OCI-LY1 (cell line): ENCODE data around the gene FBN2.

Experiments
- H2AFZ ChIP-seq: fragments of 200-600 bp; sonication (generic), shearing (Covaris generic); 2 replicates; pipeline ENCODE4 v1.6.0; 2014; ENCODE audit warnings: antibody characterized with exemption, mild to moderate bottlenecking, low read length
- H3F3A ChIP-seq: fragments of 200-600 bp; sonication (generic), shearing (Covaris generic); 2 replicates; pipeline ENCODE4 v1.6.0; 2014; ENCODE audit warnings: mild to moderate bottlenecking, antibody characterized with exemption, low read length, moderate library complexity; ENCODE audit not compliant: insufficient read depth
- H3K27ac ChIP-seq: fragments of 200-600 bp; sonication (generic); 2 replicates; pipeline ENCODE4 v1.5.1; 2014; ENCODE audit warnings: low read length, mixed run types, mild to moderate bottlenecking, low read depth; ENCODE audit not compliant: poor library complexity, severe bottlenecking
- H3K27me3 ChIP-seq: fragments of 200-600 bp; sonication (generic); 2 replicates; pipeline ENCODE4 v1.6.0; 2014; ENCODE audit warnings: antibody characterized with exemption, mild to moderate bottlenecking, low read length, moderate library complexity; ENCODE audit not compliant: insufficient read depth
- H3K36me3 ChIP-seq: fragments of 200-600 bp; sonication (generic); 2 replicates; pipeline ENCODE4 v1.6.1; 2014; ENCODE audit warnings: mild to moderate bottlenecking, antibody characterized with exemption, low read length, moderate library complexity, mixed read lengths; ENCODE audit not compliant: insufficient read depth
- H3K4me1 ChIP-seq: fragments of 200-600 bp; sonication (generic); 2 replicates; pipeline ENCODE4 v1.5.1; 2014; ENCODE audit warnings: mild to moderate bottlenecking, low read length, moderate library complexity; ENCODE audit not compliant: insufficient read depth, severe bottlenecking
- H3K4me2 ChIP-seq: fragments of 200-600 bp; sonication (generic), shearing (Covaris generic); 2 replicates; pipeline ENCODE4 v1.6.1; 2014; ENCODE audit warnings: low read length
- H3K4me3 ChIP-seq: fragments of 200-600 bp; sonication (generic); 2 replicates; pipeline ENCODE4 v1.5.1; 2014; ENCODE audit warnings: low read length, low read depth, mild to moderate bottlenecking, mixed read lengths; ENCODE audit not compliant: poor library complexity, severe bottlenecking
- H3K79me2 ChIP-seq: fragments of 200-600 bp; shearing (Covaris generic); 2 replicates; pipeline ENCODE4 v1.6.1; 2016; ENCODE audit warnings: mixed run types, low read length, mixed read lengths; ENCODE audit not compliant: insufficient read depth
- H3K9ac ChIP-seq: fragments of 200-600 bp; sonication (generic), shearing (Covaris generic); 2 replicates; pipeline ENCODE4 v1.6.1; 2014; ENCODE audit warnings: mild to moderate bottlenecking, low read length, mixed read lengths
- H3K9me2 ChIP-seq: fragments of 200-600 bp; sonication (generic), shearing (Covaris generic); 2 replicates; pipeline ENCODE4 v1.6.1; 2014; ENCODE audit warnings: low read depth, mild to moderate bottlenecking, low read length, mixed read lengths
- H3K9me3 ChIP-seq: fragments of 200-600 bp; shearing (Covaris generic); 2 replicates; pipeline ENCODE4 v1.6.1; 2014; ENCODE audit warnings: low read length, mixed read lengths
- H4K20me1 ChIP-seq: fragments of 200-600 bp; sonication (generic), shearing (Covaris generic); 2 replicates; pipeline ENCODE4 v1.6.0; 2016; ENCODE audit warnings: mild to moderate bottlenecking, low read length; ENCODE audit not compliant: insufficient read depth
- CTCF ChIP-seq: fragments of 200-600 bp; sonication (generic), shearing (Covaris generic); IDR thresholded peaks from 2 replicates; pipeline ENCODE4 v1.5.1; 2017; ENCODE audit warnings: mild to moderate bottlenecking, antibody characterized with exemption, low read length, moderate library complexity, mixed read lengths
- EZH2 ChIP-seq: fragments of 200-600 bp; sonication (generic), shearing (Covaris generic); IDR thresholded peaks from 2 replicates; pipeline ENCODE4 v1.8.0; 2017; ENCODE audit warnings: borderline replicate concordance, mixed run types, mild to moderate bottlenecking, antibody characterized with exemption, low read length, moderate library complexity, mixed read lengths

FBN2 gene

GRCh38 chr5:128273736-128274135, 264.3 kb downstream of the FBN2 start:
- no peak overlapping the region for H3K4me3 ChIP-seq
- H3K4me2 ChIP-seq, result no peak overlapping the region
- H2AFZ ChIP-seq, result no peak overlapping the region
- H3K9me2 ChIP-seq, result no peaks in the 10 kb centered on the region
- H3K27ac ChIP-seq, result no peak overlapping the region
- H3F3A ChIP-seq, result no peaks in the 10 kb centered on the region
- no peaks in the 10 kb centered on the region for H3K9me3 ChIP-seq
- H4K20me1 ChIP-seq, result no peaks in the 10 kb centered on the region
- H3K79me2 ChIP-seq, result no peaks in the 10 kb centered on the region
- TF ChIP-seq EZH2 (no peak), CTCF (no peak)
- H3K4me1 ChIP-seq, result no peaks in the 10 kb centered on the region
- no peak overlapping the region for H3K9ac ChIP-seq
- no peaks in the 10 kb centered on the region for H3K27me3 ChIP-seq
- H3K36me3 ChIP-seq, result no peaks in the 10 kb centered on the region

GRCh38 chr5:128271859-128272464, 266.1 kb downstream of the FBN2 start:
- Histone ChIP-seq H3K4me1 (no peaks in the 10 kb centered on the region), H4K20me1 (no peaks in the 10 kb centered on the region), H3K27ac (no peak overlapping the region), H3K79me2 (no peaks in the 10 kb centered on the region), H2AFZ (no peak overlapping the region), H3K4me2 (no peak overlapping the region), H3K9me3 (no peaks in the 10 kb centered on the region), H3K9ac (no peak overlapping the region), H3F3A (no peaks in the 10 kb centered on the region), H3K36me3 (no peaks in the 10 kb centered on the region), H3K27me3 (no peaks in the 10 kb centered on the region), H3K4me3 (no peak overlapping the region), H3K9me2 (no peaks in the 10 kb centered on the region)
- TF ChIP-seq CTCF (no peak), EZH2 (no peak)

DNA sequence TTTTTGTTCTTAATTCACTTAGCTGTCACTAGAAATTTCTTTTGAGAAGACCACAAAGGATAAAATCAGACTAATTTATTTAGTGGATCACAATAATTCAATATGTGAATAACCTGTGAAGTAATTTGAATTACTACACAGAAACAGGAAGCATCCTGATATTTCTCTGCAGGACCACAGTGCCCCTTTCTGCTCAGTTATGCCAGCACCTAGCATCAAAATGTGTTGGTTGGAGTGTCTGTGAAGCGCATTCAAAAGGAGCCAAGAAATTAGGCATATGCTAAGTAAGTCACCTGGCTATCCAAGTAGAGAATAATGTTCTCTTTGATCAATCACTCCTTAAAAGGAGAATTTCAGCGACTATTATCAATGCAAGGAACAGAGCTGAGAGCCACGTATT, 267.0 kb downstream of the FBN2 start:
- H3K36me3 ChIP-seq, result no peaks in the 10 kb centered on the region
- TF ChIP-seq CTCF (no peak), EZH2 (no peak)
- no peak overlapping the region for H3K4me3 ChIP-seq
- no peaks in the 10 kb centered on the region for H3K9me3 ChIP-seq
- H3K4me1 ChIP-seq, result no peaks in the 10 kb centered on the region
- no peak overlapping the region for H3K9ac ChIP-seq
- H3K79me2 ChIP-seq, result no peaks in the 10 kb centered on the region
- no peak overlapping the region for H3K4me2 ChIP-seq
- H4K20me1 ChIP-seq, result no peaks in the 10 kb centered on the region
- H3K27ac ChIP-seq, result no peak overlapping the region
- H3K27me3 ChIP-seq, result no peaks in the 10 kb centered on the region
- no peaks in the 10 kb centered on the region for H3K9me2 ChIP-seq
- H3F3A ChIP-seq, result no peaks in the 10 kb centered on the region
- no peak overlapping the region for H2AFZ ChIP-seq
